Measurements from ENCODE around the gene UQCRC1.
"Not testable (repeated sequence)": the region's sequence is repeated elsewhere in the genome, so short reads cannot be mapped to it uniquely, and the experiment has no call there.

Gene UQCRC1

DNA sequence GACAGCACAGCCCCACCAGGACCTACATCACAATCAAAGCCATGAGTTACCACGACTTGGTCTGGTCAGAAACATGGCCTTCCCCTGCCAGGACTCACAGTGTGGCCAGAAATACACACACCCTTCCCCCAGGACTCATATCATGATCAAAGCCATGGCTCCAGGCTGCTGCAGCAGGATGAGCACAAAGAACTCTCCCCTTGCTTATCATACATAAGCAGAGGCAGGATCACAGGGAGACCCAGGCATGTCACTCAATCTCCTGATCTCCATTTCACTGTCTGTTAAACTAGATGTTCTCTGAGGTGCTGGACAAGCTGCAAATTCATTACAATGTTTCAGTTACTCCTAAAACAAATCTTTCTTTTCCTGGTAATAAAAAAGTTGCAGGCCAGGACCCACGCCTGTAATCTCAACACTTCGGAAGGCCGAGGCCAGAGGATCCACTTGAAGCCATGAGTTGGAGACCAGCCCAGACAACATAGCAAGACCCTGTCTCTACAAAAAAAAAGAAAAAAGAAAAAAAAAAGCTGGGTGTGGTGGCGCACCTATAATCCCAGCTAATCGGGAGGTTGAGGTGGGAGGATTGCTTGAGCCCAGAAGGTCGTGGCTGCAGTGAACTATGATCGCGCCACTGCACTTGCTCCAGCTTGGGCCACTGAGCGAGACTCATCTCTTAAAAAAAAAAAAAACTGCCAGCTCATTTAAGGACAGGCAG is 54.1 kb downstream of the UQCRC1 start:
- no peak for DNase-seq (ENCODE audit: low read depth, low spot score)

- DNase-seq (ENCODE audit: low read depth, low spot score): no peak
Measured at GRCh38 chr3:48553886-48554845, 55.3 kb downstream of the UQCRC1 start.

DNA sequence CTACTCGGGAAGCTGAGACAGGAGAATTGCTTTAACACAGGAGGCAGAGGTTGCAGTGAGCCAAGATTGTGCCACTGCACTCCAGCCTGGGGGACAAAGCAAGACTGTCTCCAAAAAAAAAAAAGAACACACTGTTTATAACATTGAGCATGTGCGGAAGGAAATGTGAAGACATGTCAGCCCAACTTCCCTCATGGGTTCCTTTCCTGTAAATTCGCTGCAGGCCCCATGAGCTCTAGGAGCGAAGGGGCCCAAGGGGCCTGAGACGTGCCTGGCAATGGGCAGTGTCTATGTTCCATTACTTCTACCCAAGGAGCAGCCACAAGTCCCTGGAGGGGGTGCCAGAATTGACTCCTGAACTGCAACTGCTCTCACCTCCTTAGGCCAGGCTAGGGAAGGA is 56.1 kb downstream of the UQCRC1 start:
- no peak for DNase-seq (ENCODE audit: low read depth, low spot score)

DNA sequence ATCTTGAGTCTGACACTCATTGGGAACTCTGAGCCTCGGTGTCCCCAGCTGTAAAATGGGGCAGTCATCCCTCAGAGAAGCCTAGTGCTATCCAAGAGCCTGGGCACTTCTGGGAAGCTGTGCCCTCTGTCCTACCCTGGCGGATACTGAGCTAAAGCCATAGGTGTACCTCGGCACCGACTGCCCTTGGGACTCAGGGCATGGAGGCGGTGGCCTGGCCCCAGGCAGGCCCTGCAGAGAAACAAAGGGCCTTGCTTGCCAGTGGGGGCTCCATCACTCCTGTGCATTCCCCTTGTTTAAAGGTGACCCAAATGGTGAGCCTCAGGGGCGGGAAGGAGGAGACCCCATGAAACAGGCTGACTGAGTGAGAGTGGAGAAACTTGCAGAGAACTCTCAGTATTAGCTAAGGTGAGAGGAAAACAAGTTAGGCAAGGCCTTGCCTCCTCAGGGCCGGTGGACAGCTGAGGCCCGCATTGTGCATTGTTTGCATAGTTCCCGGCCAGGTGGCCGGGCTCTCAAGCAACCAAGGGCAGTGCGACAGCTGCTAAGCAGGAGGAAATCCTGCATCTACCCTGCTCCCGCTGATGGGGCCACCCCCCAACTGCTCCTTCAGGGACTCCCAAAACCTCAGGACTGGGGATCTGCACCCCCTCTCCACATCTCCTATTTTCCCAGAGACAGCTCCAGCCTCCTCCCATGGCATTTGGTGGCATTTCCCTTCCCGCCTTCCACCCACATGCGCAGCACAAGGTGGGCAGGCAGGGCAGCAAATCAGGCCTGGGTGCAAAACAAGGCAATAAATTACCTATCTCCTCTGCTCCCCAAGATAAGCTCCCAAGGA is 57.1 kb downstream of the UQCRC1 start:
- no peak for DNase-seq (ENCODE audit: low read depth, low spot score)

DNA sequence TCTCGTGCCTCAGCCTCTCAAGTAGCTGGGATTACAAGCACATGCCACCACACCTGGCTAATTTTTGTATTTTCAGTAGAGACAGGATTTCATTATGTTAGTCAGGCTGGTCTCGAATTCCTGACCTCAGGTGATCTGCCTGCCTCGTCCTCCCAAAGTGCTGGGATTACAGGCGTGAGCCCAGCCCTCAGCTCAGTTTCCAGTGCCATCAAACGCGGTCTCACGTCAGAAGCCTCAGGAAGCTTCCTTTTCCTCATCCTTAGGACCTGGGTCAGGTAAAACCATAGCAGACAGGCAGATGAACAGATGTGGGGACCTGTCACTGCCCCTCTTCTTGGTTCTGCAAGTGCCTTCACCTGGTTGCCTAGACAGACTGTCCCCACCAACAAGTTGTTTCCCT is 57.8 kb downstream of the UQCRC1 start:
- DNase-seq (ENCODE audit: low read depth, low spot score): not testable (repeated sequence)
